Muscle of back (tissue), 11 donors: ENCODE results near the gene MORF4L2. TPM values are rescaled to one million over a fixed set of nuclear protein-coding genes. Genes with fewer than 3 reads are reported as not detected.

Experiments used
- DNase-seq, 3 donors: peaks; one replicate each; pipeline versions ENCODE4 v3.0.0 to v3.0.0-alpha.2; 2013
- polyA plus RNA-seq, 10 donors: library from polyadenylated mRNA; unstranded; fragments of 120-200 nt; gene quantifications; one replicate each; pipeline ENCODE4 v1.2.1, GENCODE V29; 2013; ENCODE audit not compliant: insufficient read length in 10 of 10

MORF4L2 gene
- polyA plus RNA-seq, 10 donors = 232 to 296 (median 261) TPM

DNA sequence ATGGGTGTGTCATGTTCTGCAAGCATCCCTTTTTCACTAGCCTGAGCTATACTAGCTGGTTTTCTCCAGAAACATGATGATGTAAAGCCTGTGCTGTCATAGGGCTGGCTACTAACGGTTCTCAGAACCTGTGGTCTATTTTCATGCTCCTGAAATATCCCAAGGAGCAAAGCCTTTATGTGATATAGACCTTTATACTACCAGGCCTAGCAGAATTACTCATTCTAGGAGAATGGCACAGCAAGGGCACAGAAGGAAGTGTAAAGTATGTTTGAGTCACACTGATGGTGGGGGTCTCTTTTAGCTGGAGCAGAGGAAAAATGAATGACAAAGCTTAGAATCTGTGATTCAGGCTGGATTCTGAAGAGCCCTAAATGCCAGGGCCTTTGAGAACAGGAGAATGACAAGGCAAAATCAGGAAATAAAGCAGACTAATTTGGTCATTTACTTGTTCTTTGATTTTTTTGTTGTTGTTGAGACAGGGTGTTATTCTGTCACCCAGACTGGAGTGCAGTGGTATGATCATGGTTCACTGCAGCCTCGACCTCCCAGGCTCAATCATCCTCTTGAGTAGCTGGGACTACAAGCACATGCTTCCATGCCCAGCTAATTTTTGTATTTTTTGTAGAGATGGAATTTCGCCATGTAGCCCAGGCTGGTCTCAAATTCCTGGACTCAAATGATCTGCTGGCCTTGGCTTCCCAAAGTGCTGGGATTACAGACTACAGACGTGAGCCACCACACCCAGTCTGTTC is 45.9 kb downstream of the MORF4L2 start:
- no peak for DNase-seq

DNA sequence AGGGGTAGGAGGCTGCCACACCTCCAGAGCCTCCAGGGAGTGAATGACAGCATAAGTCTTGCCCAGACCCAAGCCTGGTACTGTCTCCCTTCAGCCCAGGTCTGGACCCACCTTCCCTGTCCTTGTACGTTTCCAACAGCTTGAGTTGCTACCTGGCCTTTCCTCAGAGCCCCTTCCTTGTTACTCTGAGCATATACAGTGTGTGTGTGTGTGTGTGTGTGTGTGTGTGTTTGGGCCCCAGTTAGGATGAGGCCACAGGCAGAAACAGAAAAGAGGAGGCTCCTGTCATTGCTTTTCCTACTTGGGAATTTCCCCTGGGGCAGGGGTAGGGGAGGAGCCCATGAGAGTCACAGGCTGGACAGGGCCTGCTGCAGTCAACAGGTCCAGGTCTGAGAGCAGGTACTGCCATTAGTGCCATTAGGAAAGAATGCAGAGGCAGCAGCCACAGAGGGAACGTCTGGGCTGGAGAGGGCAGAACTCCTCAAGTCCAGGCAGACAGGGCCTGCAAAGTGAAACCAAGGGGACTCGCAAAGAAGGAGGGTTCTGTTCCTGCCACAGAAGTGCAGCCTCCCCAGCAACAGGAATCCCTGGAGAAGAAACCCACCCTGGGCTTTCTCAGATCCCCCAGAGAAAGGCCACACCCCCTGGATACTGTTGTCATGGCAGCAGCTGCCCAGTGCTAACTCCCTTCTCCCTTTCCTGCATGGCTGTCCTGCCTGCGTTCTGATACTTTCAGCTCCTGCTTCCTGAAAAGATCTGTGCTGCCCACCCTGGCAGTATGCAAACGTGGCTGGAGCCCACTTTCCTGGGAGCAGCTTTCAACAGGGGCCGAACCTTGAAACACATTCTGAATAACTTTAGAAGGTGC is 47.8 kb downstream of the MORF4L2 start:
- DNase-seq = peak in 1 of 3 donors; percentile 10

DNA sequence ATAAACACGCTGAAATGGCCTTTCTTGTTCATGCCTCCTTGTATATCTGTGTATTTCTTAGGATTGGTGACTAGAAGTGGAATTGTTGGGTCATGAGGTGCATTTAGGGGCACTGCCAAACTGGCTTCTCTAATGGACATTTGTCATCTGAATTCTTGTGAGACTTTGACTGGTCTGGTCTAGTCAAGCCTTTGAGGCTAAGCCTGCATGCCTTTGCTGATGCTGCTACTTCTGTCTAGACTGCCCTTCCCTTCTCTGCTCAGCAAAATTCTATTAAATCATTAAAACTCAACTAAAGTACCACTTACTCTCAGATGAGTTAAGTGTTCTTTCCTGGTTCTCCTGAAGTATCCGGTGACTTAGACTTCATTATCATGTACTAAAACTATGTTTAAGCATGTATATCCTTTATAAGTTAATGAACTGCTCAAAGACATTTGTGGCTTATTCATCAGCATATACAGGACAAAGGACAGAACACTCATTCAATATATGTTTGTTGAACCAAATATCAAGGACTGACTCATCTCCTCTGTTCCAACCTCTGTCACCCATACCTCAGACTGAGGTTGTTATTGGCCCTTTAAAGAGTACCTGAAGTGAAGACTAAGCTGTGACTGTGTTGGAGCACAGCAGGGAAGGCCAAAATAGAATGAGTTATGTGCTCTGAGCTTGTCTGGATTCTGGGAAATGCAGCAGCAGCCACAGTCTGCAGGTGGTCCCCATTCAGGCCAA is 48.7 kb downstream of the MORF4L2 start:
- DNase-seq = no peak

DNA sequence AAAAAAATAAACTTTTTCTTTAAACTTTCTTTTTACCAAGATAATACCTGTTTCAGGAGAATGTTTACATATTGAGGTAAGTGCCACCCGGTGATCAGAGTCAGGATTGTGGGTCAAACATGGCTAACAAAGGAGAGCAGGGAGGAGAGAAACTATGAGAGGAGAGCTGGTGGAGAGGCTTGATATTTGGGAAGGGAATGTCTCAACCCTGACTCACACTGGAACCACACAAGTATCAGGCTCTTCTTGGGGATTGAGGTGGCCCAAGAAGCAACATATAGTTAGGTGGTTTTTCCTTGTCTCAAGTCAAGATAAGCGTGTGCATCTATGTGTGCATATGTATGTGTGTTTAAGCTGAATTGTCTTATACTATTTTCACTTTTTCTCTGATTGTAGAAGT is 51.1 kb downstream of the MORF4L2 start:
- no peak for DNase-seq

DNA sequence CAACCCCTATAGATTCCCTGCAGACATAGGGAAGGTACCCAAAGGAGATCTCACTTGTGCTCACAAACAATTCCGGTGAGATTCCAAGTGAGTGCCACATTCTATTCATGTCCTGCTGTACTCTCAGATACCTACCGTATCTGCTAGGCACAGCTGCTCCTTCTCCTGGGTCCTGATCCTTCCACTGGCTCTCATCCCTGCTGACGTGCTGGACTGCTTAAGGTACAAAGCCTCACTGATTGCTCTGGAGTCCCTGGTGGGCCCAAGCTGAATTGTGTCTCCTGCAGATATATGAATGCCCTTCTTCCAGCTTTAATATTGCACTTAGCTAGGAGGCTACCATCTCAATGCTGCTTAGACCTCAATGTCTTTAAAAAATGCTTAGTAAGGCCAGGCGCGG is 55.4 kb downstream of the MORF4L2 start:
- no peak for DNase-seq

DNA sequence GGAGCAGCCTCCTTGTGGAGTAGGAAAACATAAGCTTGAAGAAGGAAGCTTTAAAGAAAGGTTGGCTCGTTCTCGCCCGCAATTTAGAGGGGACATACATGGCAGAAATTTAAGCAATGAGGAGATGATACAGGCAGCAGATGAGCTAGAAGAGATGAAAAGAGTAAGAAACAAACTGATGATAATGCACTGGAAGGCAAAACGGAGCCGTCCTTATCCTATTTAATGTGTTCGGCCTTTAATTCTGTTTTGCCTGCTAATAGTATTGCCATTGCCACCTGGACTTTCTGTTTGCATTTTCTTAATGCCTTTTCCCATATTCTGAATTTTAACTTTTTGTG is 56.4 kb downstream of the MORF4L2 start:
- no peak for DNase-seq

DNA sequence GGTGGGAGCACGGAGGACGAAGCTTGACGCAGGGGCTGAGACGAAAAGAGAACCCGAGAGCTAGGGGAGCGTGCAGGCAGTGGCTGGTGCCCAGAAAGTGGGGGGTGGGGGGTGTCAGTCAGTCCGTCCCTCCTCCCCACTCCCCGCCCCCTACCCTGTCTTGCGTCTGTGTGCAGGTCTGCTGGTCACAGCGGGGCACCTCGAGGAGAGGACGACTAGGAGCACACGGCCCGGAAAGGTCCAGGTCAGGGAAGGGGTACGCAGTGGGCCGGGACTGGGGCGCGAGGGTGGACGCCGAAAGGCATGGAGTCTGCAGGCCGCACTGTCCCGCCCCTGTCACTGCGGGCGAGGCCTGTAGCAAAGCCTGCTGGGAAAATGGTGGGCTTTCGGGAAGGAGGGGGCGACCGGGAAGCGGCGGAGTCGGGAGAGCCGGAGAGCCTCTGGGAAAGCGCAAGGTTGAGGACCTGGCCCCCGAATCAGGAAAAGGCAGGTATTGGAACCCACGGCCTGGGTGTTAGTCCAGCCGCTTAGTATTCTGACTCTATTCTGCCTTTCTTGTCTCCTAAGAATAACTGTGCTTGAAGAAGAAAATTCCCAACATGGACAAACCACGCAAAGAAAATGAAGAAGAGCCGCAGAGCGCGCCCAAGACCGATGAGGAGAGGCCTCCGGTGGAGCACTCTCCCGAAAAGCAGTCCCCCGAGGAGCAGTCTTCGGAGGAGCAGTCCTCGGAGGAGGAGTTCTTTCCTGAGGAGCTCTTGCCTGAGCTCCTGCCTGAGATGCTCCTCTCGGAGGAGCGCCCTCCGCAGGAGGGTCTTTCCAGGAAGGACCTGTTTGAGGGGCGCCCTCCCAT is 57.0 kb downstream of the MORF4L2 start:
- peak; percentile 66 to 94 (median 82) for DNase-seq

DNA sequence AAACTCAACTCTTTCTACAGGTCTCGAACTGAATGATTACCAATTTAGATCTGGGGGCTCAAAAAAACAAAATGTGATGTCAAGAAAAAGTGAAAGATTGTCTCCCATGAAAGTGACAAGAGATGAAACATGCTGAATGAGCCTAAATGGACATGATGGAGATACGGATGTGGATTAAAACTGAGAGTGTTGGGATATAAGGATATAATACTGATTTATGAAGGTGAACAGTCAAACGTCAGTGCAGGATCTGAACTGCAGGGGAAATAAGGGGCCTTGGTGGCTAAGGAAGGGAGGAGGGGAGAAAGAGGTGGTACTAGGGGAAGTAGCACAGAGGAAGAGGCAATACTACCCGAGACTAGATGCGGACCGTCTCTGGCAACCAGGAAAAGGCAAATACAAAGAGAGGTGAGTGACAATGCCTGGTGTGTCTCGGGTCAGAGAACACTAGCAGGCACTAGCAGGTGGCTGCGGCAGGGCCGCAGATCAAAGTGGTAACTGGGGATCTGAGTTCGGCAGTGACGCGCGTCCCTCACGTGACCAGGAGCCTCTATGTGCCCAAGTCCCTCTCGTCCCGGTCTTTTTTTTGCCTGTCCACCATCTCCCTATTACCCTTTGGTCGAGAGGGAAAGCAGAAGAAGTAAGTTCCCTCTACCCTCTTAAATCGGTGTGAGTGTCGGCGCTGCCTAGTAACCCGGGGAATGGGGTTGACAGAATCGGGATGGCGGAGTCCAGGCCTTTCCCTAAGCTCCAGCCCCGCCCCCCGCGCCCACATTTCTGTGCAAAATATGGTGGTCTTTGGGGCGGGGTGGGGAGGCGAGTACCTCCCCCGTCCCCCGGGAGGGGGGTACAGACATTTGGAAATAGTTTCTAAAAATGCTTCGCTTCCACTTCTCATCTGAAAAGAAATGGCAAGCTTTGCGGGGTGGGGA is 57.8 kb downstream of the MORF4L2 start, which contains the start of gene TCEAL1:
Gene TCEAL1 (plus strand): TSS at position 590 of the 932 bp plus-strand sequence. CDS start 942 bp downstream, outside the sequence.
- peak; percentile 53 to 90 (median 74) for DNase-seq

DNA sequence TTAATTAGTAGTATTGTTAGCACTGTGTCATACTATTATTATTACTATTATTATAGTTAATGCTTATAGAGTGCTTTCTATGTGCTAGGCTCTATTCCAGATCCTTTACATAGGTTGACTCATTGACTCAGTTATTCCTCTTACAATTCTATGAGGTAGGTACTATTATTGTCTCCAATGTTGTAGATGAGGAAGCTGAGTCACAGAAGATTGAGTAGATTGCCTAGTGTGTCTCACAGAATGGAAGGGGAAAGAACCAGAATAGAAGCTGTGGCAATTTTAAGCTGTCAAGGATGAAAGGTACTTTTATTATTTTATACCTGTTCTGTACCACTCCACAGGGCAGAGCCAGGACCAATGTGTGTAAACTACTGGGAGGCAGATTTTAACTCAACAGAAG is 59.6 kb downstream of the MORF4L2 start:
- no peak for DNase-seq

Other genes with a start within 250 kb of the MORF4L2 start
- 1 to 10 TPM in 3 of 10 donors, under 1 TPM in 7; 0.54 to 2.2 (median 0.77) TPM for gene RAB40A, start 167.2 kb downstream of the MORF4L2 start, polyA plus RNA-seq
- 100 to 1,000 TPM in 2 of 10 donors, 10 to 100 TPM in 8; 75.0 to 110 (median 87.5) TPM for gene TCEAL4, start 101.2 kb downstream of the MORF4L2 start, polyA plus RNA-seq
- 10 to 100 TPM in 7 of 10 donors, 1 to 10 TPM in 3; 8.1 to 15.7 (median 10.6) TPM for gene TCEAL3, start 78.7 kb downstream of the MORF4L2 start, polyA plus RNA-seq
- 10 to 100 TPM; 51.8 to 70.1 (median 61.0) TPM for gene TCEAL1, start 57.7 kb downstream of the MORF4L2 start, polyA plus RNA-seq
- gene TMEM31, start 24.2 kb upstream of the MORF4L2 start, polyA plus RNA-seq = 1 to 10 TPM in 4 of 10 donors, under 1 TPM in 6; 0.38 to 1.5 (median 0.76) TPM
- 100 to 1,000 TPM in 2 of 10 donors, 10 to 100 TPM in 8; 56.8 to 111 (median 85.8) TPM for gene PLP1, start 90.1 kb upstream of the MORF4L2 start, polyA plus RNA-seq
- 10 to 100 TPM; 13.6 to 39.3 (median 29.6) TPM for gene RAB9B, start 145.6 kb upstream of the MORF4L2 start, polyA plus RNA-seq